GM19324 (cell line): ENCODE results near the gene KLHDC8A.
"Not testable (repeated sequence)": the region's sequence is repeated elsewhere in the genome, so short reads cannot be mapped to it uniquely, and the experiment has no call there.

ENCODE experiments used
- ATAC-seq: cut with Tn5 transposase; IDR thresholded peaks from one replicate; pipeline ENCODE4 v1.9.1; 2021; ENCODE audit warnings: mild to moderate bottlenecking, moderate library complexity; ENCODE audit not compliant: unreplicated experiment, low FRiP score

The KLHDC8A gene

GRCh38 chr1:205373022-205373797 is 16.5 kb upstream of the KLHDC8A start:
- ATAC-seq = no peak

- ATAC-seq = no peak
Measured at GRCh38 chr1:205371871-205372660, 15.3 kb upstream of the KLHDC8A start.

- no peak for ATAC-seq
Measured at GRCh38 chr1:205370780-205371179, 14.1 kb upstream of the KLHDC8A start.

- no peak for ATAC-seq
Measured at GRCh38 chr1:205369701-205370123, 13.0 kb upstream of the KLHDC8A start.

GRCh38 chr1:205368478-205368877 is 11.8 kb upstream of the KLHDC8A start:
- no peak for ATAC-seq

- ATAC-seq = no peak
Measured at GRCh38 chr1:205365945-205366463, 9.3 kb upstream of the KLHDC8A start.

GRCh38 chr1:205365086-205365485 is 8.4 kb upstream of the KLHDC8A start:
- not testable (repeated sequence) for ATAC-seq

- ATAC-seq = no peak
Measured at GRCh38 chr1:205360891-205361290, 4.2 kb upstream of the KLHDC8A start.

- ATAC-seq = no peak
Measured at GRCh38 chr1:205359771-205360565, 3.2 kb upstream of the KLHDC8A start.

GRCh38 chr1:205358579-205358978 is 1.9 kb upstream of the KLHDC8A start:
- ATAC-seq = no peak

GRCh38 chr1:205357567-205357966 is 845 bp upstream of the KLHDC8A start:
- ATAC-seq = no peak

GRCh38 chr1:205355075-205355453 is 1.7 kb downstream of the KLHDC8A start:
- no peak for ATAC-seq

- no peak for ATAC-seq
Measured at GRCh38 chr1:205354259-205355074, 2.3 kb downstream of the KLHDC8A start.

GRCh38 chr1:205353612-205354011 is 3.1 kb downstream of the KLHDC8A start:
- ATAC-seq = no peak

- no peak for ATAC-seq
Measured at GRCh38 chr1:205353191-205353590, 3.5 kb downstream of the KLHDC8A start.

GRCh38 chr1:205351984-205352713 is 4.6 kb downstream of the KLHDC8A start:
- no peak for ATAC-seq

GRCh38 chr1:205350691-205351141 is 6.0 kb downstream of the KLHDC8A start:
- no peak for ATAC-seq

GRCh38 chr1:205350124-205350523 is 6.6 kb downstream of the KLHDC8A start:
- ATAC-seq = no peak
